GM19438 (cell line): ENCODE results near the gene VCL.
"Not testable (repeated sequence)": the region's sequence is repeated elsewhere in the genome, so short reads cannot be mapped to it uniquely, and the experiment has no call there.

Experiments
- ATAC-seq: cut with Tn5 transposase; IDR thresholded peaks from one replicate; pipeline ENCODE4 v1.9.1; 2021; ENCODE audit warnings: low read depth; ENCODE audit not compliant: unreplicated experiment

VCL gene

DNA sequence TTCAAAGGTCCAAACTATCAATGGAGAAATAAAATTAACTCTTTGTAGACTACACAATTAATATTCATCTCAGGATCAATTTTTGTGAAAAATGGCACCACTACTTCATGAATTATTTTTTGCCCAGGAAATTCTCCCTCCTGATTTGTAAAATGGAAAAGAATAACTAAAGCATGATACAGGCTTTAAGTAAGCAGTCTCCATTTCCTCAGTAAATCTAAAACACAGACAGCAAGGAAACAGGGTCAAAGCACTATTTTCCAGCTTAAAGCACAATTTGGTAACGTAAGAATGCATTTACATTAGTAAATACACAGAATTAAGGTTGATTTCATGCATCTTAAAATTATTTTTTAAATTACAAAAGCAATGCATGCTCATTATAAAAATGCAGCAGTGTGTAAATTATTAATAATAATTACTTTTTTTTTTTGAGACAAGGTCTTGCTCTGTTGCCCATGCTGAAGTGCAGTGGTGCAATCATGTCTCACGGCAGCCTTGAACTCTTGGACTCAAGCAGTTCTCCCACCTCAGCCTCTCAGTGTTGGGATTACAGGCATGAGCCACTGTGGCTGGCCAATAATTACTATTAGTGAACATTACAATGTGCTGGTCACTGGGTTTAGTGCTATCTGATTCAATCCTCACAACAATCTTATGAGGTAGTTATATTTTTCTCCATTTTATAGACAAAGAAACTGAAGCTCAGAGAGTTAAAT is 26.1 kb upstream of the VCL start:
- no peak for ATAC-seq

DNA sequence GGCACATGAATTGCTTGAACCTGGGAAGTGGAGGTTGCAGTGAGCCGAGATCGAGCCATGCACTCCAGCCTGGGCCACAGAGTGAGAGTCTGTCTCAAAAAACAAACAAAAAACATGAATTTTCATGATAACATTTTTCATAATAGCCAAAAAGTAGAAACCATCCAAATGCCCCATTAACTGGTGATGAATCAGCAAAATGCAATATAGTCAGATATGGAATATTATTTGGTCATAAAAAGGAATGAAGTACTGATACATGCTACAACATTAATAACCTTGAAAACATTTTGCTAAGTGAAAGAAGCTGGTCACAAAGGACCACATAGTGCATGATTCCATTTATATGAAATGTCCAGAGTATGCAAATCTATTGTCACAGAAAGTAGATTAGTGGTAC is 24.5 kb upstream of the VCL start:
- no peak for ATAC-seq

DNA sequence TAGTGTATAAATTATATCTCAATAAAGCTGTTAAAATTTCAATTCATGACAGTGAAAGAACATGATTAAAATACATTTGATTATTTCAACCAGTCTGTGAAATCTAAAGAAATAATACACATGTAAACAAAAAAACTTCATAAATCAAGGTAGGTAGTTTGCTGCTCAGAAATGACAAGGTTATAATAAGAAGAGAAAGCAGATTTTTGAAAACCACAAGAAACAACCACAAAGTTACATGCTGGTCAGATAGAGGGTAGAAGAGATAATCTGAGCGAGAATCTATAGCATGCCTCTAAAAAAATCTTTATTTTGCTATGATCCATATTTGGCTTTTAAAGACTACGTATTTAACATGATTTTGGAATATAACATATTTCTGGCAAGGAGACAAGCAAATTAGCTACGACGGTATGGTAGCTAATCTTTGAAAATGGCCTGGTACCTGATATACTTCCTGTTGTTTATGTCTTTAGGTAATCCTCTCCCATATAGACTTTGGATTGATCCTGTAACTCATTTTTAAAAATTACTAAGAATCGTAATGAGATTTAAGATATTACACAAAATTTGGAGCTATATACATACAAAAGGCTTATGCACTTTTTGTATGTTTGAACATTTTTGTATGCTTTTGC is 23.5 kb upstream of the VCL start:
- ATAC-seq, result no peak

DNA sequence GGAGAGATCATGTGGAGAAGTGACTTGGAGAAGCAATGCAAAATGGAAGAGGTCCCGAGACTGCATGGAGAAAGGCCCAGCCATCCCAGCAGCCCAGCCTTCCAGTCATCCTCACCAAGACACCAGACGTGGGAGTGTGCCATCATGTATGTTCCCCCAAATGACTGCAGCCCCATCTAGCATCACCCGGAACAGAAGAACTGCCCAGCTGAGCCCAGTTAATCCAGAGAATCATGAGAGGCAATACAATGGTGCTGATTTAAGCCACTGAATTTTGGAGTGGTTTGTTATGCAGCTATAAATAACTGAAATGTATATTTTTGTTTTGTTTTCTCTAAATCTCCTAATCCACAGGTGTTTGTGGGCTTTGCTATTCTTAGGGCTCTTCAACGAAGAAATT is 22.5 kb upstream of the VCL start:
- ATAC-seq, result no peak

DNA sequence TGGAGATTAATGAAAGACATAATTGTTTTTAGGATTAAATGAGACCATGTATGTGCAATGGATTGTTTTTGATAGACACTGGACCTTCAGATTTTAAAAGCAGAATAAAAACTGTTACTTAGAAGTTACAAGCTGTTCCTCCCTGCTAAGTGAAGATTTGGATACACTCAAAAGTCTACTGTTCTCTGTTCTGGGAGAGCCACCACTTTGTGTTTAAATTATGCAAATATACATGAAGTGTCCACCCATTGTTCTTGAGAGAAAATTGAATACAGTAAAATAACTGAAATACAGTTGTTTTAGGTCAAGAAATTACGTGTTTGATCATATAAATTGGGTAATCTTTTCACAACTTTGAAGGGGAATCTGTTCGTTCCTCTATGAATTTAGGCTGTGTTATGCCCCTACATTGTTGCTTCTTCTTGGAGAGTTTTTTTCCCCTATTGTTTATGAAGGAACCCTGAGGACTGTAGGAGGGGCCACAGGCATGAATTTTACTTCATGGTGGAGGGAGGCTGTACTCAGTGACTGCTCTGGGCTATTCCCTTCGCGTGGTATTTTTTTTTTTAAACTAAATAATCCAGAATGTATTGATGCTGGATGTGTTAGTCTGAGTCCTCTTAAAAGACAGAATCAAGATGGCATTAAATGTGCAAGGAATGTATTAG is 18.6 kb upstream of the VCL start:
- ATAC-seq, result no peak

DNA sequence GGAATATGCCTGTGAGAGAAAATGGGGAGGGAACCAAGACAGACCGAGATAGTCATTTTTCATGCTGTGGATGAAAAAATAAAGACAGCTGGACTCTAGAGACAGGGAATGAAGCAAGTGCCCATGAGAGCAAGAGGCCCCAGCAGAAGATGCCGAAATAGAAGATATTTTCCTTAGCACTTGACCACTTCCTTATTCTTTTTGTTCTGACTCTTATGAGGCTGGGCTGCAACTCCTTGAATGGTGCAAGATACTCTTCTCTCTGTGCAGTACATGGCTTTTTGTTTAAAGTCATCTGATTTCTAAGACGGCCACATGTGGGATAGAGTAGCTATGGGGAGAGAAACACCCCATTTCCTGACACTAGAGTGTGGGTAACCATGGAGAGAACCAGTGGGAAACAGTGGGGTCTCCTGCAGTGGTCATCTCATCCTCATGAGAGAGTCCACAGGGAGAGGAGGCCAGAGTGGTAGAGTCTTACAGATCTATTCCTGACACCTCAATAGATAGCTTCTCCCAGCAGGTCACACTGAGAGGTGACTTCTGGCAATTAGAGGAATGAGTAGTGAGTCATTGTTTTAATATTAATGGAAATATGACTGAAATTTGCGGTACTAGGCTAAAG is 18.0 kb upstream of the VCL start:
- no peak for ATAC-seq

DNA sequence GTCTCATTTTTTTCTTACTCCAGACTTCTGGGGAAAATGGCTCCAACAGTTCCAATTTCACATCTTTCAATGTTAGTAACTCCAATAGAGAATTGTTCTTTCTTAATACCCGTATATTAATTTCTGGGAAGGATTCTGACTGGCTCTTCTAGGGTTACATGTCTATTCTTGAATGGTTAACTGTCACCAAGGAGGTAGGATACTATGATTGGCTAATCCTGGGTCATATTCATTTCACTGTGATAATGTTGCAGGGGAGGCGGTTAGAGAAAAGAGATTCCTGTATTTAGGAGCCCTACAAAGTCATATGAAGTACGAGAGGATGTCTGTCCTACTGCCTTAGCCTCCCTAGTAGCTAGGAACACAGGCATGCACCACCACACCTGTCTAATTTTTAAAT is 16.1 kb upstream of the VCL start:
- no peak for ATAC-seq

DNA sequence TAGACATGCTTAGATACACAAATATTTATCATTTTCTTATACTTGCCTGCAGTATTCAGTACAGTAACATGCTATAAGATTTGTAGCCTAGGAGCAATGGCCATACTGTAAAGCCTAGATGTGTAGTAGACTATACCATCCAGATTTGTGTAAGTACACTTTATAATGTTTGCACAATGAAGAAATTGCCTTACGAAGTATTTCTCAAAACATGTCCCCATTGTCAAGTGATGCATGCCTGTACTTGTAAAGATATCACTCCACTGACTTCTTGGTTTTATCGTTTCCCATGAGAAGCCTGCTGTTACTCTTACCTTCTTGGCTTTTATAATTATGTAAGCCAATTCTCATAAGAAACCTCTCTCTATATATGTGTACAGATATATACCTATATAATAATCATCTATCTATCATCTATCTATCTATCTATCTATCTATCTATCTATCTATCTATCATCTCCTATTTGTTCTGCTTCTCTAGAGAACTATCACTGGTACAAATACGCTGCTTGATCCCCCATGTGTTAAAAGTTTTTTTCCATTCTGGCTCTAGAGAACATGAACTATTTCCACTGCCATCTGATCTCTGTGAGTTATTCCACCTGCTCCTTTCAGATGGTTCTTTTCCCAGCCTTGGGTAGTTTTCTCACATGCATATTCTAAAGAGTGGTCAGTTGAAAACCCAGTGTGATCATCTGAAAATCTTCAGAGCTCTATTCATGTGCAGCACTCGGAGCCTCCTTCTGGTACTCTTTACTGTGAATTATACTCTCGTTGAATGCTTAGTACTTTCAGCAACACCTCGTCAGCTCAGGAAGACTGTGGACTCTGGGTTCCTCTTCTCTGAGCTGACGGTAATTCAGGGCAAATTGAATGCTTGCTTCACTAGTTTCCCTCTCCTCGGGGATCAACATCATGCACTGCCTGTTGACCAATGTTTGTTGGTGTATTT is 14.5 kb upstream of the VCL start:
- no peak for ATAC-seq

DNA sequence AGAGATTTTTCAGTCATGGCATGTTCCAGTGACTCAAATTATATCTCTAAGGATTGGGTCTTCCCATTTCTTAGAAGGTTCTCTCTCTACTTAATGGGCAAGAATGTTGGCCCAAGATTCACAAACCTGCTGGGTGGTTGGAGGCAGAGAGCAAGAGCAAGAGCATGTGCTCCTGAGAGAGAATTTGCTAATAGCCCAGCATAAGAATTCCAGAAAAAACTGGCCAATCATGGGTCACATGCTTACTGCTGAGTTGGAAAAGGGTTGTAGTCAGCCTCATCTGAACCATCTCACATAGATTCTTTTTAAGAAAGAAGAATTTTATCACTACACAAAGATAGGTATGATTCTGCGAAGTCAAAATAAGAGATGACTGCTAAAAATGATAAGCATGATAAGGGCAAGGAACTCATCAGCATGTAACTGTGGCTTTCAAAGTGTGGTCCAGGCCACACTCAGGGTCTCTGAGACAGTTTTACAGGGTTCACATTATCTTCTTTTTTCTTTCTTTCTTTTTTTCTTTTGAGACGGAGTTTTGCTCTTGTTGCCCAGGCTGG is 8.2 kb upstream of the VCL start:
- ATAC-seq, result no peak

DNA sequence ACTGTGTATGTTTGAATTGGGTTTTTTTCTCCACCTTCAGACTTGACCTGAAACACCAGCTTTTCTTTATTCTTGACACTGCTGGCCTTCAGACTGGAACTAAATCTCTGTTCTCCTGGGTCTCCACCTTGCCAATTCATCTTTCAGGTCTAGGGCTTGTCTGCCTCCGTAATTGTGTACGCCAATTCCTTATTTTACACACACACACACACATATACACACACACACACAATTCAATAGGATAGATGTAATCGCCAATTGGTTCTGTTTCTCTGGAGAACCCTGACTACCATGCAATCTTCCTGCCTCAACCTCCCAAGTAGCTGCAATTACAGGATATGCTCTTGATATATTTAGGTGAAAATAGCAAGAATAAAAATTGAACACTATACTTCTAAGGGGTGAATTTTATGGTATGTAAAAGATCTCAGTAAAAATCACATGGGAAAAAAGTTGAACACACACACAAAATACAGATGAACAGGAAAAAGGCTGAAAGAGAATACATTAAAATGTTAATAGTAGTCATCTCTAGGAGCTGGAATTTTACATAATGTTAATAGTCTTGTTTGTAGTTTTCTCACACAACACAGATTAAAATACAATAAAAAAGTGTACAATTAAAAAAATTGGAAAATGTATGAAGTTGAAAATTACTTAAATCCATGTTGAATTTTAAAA is 6.6 kb upstream of the VCL start:
- ATAC-seq, result no peak

DNA sequence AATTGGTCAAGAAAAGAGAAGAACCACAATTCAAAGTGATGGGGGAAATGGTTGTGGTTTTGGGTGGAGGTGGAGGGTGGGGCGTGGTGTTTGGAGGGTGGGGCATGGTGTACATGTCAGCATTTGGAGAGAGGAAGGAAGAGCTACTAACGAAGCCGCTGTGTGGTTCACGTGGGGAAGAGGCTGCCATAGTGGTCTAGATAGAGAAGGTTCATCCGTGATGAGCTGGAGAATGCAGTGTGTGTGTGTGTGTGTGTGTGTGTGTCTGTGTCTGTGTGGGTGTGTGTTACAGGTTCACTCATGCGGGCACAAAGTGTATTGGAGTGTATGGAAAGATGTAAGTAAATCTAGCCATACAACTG is 6.1 kb upstream of the VCL start:
- peak; percentile 77 for ATAC-seq

DNA sequence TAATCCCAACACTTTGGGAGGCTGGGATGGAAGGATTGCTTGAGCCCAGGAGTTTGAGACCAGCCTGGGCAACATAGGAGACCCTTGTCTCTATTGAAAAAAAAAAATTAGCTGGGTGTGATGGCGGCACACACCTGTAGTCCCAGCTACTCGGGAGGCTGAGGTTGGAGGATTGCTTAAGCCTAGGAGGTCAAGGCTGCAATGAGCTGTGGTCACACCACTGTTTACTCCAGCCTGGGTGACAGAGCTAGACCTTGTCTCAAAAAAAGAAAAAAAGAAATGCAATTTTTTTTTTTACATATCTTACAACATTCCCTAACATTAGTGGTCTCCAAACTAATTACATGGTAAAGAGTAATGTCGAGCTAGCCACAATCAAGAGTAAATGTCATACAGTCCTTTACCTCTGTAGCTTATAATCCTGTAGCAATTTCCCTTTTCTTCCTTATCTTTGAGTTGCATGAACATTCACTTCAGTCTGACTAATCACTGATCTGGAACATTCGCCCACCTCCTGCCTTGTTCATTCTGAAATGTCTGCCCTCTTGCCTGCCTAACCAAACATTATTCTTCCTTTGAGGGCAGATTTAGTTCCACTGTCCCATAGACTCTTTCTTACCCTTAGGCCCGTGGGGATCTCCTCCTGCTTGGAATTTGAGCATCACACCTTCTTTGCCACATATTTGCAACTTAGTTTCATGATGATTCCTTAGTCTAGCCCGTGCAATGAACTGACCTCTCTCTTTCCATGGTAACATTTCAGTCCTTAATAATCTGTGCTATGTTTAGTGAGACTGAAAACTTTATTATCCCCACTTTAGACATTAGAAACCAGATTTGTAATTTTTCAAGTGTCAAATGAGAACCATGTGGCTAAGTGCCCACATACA is 4.8 kb upstream of the VCL start:
- no peak for ATAC-seq

DNA sequence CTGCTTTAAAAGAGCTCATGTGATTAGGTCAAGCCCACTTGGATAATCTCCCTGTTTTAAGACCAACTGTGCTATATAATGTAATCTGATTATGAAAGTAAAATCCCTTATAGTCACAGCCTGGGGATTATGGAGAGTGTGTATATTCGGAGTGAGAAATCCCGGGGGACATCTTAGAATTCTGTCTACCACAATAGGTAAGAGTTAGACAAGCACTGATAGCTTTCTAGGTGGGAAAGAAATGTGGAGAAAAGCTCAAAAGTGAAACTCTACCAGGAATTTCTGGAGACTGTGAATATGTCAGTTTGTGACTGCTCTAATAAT is 2.9 kb upstream of the VCL start:
- ATAC-seq, result no peak

DNA sequence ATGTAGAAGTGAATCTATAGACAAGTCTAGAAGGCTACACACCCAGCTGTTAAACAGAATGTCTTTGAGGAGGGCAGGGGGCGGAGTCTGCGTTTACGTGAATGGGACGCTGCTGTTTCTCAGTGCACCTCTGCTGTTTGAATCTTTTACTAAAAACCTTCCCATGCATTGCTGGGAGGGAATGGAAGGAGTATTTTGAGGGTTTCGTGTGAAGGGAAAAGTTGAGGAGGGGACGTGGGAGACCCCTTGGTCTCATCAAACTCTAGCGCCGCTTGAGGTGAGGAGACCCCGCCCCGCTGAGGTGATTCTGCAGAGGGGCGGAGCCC is 492 bp upstream of the VCL start:
- ATAC-seq, result peak; percentile 41

DNA sequence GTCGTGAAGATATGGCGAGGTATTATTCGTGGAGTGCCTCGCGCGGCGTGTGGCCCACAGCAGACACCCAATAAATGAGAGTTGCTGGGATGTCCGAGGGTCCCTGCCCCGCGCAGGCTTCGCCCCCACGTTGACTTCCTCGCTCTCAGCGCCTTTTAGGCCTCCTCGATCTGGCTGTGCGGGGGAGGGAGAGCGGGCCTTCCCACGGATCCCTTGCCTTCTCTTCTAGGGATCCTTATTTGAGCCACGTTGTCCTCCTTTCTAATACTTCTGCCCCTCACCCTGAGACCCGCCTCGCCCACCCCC is 660 bp downstream of the VCL start:
- ATAC-seq, result no peak

DNA sequence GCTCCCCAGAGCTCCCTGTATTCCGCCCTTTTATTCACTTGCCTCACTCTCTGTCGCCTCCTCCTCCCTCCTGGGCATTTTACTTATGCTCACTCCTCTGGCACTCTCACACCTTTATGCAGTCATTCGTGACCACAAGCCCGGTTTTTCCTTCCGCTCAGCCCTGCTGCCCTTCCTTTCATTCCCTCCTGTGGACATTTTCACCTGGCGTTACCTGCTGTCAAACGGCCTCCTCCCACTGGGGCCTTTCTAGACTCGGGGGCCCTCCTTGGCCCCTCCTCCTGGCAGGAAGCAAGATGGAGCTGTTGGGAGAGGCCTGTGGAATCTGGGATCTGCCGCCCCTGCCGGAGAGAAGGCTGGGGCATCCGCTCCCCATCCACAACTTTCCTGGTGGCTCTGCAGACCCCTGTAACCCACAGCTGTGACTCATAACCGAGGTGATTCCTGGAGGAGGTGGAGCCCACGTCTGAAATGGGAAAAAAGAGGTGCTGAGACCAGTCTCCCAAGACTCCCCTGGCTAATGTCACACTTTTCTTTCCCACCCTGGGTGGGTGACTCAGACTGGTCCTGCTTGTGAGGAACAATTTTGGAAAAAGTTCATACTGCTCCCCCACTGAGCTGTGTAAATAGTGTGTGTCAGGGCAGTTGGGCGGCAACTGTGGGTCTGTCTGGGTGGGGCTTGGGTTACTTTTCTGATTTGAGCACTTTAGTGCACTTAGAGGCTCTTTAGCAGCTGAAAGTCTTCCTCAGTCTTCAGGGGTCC is 1.2 kb downstream of the VCL start:
- ATAC-seq, result no peak

DNA sequence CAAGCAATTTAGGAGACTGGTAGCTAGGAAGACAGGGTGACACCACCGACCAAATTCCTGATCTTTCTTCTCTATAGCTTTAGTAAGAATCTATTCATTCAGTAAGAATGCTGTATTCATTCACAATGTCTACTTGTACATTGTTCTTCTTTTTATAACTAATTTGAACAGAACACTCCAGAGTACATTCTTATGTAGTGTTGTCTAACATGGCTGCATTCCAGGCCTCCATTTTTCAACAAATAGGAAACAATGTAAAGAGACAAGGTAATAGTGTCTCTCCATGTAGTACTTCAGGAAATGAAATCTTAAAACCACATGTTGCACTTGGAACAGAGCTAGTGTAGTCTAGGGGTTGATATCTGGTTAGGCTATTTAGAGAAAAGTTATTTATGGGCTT is 1.8 kb downstream of the VCL start:
- ATAC-seq, result no peak

DNA sequence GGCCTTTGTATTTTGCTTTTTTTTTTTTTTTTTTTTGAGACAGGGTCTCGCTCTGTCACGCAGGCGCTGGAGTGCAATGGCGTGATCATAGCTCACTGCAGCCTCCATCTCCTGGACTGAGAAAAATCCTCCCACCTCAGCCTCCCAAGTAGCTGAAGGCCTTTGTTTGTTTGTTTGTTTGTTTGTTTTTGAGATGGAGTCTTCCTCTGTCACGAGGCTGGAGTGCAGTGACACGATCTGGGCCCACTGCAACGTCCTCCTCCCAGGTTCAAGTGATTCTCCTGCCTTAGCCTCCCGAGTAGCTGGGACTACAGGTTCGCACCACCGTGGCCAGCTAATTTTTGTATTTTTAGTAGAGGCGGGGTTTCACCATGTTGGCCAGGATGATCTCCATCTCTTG is 2.3 kb downstream of the VCL start:
- ATAC-seq, result not testable (repeated sequence)
